Astrocyte of the spinal cord (primary cell): ENCODE results near the gene FAM219B.
"Not testable (repeated sequence)": the region's sequence is repeated elsewhere in the genome, so short reads cannot be mapped to it uniquely, and the experiment has no call there.

Experiments
- DNase-seq: peaks from one replicate; pipeline ENCODE4 v3.0.0; 2011; ENCODE audit warnings: low read depth, low spot score
- H3K4me3 ChIP-seq: 2 replicates; pipeline ENCODE4 v1.5.1; 2011; ENCODE audit warnings: low read depth, mild to moderate bottlenecking, low read length, moderate library complexity
- in situ Hi-C: cut with HindIII; loops from 2 replicates; pipeline ENCODE4 v1.10.0; 2017; ENCODE audit warnings: low sequenced_read_pairs
- TF ChIP-seq, protein P1 (sequence below): IDR thresholded peaks from 2 replicates; pipeline ENCODE4 v1.5.1; 2012; ENCODE audit warnings: low read depth, mild to moderate bottlenecking, low read length, inconsistent platforms

FAM219B gene

GRCh38 chr15:74889390-74889882 is 17.2 kb downstream of the FAM219B start:
- TF ChIP-seq, protein P1, sequence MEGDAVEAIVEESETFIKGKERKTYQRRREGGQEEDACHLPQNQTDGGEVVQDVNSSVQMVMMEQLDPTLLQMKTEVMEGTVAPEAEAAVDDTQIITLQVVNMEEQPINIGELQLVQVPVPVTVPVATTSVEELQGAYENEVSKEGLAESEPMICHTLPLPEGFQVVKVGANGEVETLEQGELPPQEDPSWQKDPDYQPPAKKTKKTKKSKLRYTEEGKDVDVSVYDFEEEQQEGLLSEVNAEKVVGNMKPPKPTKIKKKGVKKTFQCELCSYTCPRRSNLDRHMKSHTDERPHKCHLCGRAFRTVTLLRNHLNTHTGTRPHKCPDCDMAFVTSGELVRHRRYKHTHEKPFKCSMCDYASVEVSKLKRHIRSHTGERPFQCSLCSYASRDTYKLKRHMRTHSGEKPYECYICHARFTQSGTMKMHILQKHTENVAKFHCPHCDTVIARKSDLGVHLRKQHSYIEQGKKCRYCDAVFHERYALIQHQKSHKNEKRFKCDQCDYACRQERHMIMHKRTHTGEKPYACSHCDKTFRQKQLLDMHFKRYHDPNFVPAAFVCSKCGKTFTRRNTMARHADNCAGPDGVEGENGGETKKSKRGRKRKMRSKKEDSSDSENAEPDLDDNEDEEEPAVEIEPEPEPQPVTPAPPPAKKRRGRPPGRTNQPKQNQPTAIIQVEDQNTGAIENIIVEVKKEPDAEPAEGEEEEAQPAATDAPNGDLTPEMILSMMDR, result no peak
- H3K4me3 ChIP-seq, result peak overlapping the region; percentile 92
- no peak for DNase-seq
- in situ Hi-C loops, result no loop called here

DNA sequence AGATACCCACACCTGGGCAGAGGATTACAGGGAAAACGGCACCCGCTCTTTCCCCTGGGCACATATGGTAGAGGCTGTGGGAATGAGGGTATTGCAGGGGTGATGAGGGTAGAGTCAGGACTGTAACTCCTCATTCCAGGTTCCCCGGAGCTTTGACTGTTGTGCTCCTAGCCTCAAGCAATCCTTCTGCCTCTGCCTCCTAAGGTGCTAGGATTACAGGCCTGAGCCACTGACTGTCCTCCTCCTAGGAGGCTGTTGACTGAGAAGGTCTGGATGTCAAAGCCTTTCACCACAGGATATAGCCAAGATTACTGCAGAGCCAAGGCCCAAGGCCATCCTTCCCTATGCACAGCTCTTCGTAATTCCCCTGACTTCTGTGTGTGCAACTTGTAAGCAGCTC is 17.9 kb downstream of the FAM219B start:
- H3K4me3 ChIP-seq, result no peak overlapping the region
- in situ Hi-C loops, result no loop called here
- TF ChIP-seq, protein P1, result no peak
- no peak for DNase-seq

DNA sequence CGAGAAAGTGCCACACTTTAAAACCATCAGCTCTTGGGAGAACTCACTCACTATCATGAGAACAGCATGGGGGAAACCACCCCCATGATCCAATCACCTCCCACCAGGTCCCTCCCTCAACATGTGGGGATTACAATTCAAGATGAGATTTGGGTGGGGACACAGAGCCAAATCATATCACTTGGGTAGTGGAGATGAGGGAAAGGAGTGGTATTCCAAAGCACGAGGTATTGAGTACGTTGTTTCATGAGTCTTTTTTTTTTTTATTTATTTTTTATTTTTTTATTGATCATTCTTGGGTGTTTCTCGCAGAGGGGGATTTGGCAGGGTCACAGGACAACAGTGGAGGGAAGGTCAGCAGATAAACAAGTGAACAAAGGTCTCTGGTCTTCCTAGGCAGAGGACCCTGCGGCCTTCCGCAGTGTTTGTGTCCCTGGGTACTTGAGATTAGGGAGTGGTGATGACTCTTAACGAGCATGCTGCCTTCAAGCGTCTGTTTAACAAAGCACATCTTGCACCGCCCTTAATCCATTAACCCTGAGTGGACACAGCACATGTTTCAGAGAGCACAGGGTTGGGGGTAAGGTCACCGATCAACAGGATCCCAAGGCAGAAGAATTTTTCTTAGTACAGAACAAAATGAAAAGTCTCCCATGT is 19.0 kb downstream of the FAM219B start:
- H3K4me3 ChIP-seq, DNase-seq, in situ Hi-C loops: not testable (repeated sequence)

GRCh38 chr15:74885461-74885860 is 21.2 kb downstream of the FAM219B start:
- no peak for DNase-seq
- TF ChIP-seq, protein P1, result no peak
- no peak overlapping the region for H3K4me3 ChIP-seq
- in situ Hi-C loops, result no loop called here

DNA sequence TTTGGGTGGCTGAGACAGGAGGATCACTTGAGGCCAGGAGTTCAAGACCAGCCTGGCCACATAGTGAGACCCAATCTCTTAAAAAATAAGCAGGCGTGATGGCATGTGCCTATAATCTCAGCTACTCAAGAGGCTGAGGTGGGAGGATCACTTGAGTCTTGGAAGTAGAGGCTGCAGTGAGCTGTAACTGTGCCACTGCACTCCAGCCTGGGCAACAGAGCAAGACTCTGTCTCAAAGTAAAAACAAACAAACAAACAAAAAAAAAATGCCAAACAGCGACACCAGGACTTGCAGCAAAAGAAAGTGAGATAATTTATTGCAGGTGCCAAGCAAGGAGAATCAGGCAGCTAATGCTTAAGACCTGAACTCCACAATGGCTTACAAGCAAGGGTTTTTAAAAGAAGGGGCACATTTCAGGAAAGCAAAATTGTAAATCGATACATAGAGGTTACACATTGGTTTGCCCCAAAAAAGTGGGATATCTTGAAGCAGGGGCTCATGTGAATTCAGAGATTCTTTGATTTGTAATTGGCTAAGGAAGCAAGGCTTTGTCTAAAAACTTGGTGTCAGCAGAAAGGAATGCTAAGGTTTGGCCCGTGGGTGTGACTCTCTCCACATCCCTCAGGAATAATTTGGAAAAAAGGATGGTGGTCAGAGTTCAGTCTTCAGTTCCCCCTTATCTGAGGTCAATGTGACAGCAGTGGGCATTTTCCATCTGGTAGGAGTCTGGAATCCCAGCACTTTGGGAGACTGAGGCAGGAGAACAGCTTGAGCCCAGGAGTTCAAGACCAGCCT is 22.0 kb downstream of the FAM219B start:
- TF ChIP-seq, protein P1, result no peak
- DNase-seq, result no peak
- no peak overlapping the region for H3K4me3 ChIP-seq
- in situ Hi-C loops, result no loop called here

DNA sequence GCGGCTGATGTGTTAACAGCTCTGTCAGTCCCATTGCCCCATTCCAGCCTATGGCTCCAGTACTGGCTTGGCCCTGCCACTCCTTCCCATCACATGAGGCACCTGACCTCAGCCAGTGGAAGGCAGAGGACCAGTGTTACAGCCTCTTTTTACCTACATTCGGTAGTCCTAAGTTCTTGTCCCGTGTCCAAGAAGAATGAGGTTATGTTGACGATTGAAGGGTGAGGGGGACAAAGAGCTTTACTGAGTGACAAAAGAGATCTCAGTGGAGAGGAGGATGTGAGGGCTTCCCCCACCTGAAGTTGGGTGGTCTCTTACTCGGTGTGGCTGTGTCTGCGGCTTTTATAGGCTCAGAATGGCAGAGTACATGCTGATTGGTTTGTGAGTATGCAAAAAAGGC is 24.1 kb downstream of the FAM219B start:
- no peak for DNase-seq
- TF ChIP-seq, protein P1, result no peak
- no peak overlapping the region for H3K4me3 ChIP-seq
- in situ Hi-C loops, result no loop called here

DNA sequence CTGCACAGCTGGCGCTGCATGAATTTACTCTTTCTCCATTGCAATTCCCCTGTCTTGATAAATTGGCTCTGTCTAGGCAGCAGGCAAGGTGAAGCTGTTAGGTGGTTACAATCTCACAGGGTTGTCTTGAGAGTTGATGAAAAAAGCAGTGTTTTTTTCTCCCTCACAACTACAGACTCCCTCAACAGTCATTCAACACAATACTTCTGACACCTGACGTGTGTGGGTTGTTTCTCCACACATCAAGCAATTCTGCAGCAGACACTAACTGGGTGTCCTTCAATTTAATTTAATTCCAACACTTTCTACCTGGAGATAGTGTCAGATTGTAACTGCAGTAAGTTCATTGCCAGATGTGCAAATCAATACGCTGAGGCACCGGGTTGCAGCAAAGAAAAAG is 28.4 kb downstream of the FAM219B start:
- TF ChIP-seq, protein P1, result no peak
- no peak overlapping the region for H3K4me3 ChIP-seq
- no peak for DNase-seq
- in situ Hi-C loops, result no loop called here
